Heart left ventricle (tissue), 13 donors: ENCODE results near the gene RAB17.

Source experiments
- POLR2A ChIP-seq, 2 donors: fragments of 450-650 bp; IDR thresholded peaks; one replicate each; pipeline ENCODE4 v1.6.1; 2017; ENCODE audit warnings: antibody characterized with exemption in 2 of 2, mild to moderate bottlenecking in 2 of 2, moderate library complexity in 2 of 2
- TF ChIP-seq, protein P1 (sequence below), 12 donors: fragments of 200-600 bp; sonication (generic) in 4 of 12; IDR thresholded peaks; one replicate each; pipeline versions ENCODE4 v1.5.0 to v1.8.0; 2018 to 2022; ENCODE audit warnings: antibody characterized with exemption in 12 of 12, mild to moderate bottlenecking in 5 of 12
- donor health status: ischemic (EF 13 %, LVEDD 7.1; RV severe dilation, severe dysfunction).
- donor health status: DM: no; HTN: yes; CAD: no.
- donor health status: DM: no; HTN: no; CAD: no.
- donor health status: ischemic (EF 25% LVEDD 6.9; RV normal size, moderate dysfunction).
- donor health status: ischemic (EF 25% LVEDD 5.7; RV mildly dilated, moderate dysfunction).
- donor health status: ischemic (EF 35%, LVEDD 5.7; RV mildly dilated, moderate dysfunction).
- donor health status: nonischemic (EF 11% LVEDD 7.7; RV severe dilation, severe dysfunction).
- donor health status: DM: yes; HTN: yes; CAD: no.
- donor health status: PGD.
- donor health status: ischemic (EF 29% LVEDD 5.4; RV normal size, mild dysfunction).
- donor health status: nonischemic (EF 23%, LVEDD 6.1; RV moderate dilation, normal function).

DNA sequence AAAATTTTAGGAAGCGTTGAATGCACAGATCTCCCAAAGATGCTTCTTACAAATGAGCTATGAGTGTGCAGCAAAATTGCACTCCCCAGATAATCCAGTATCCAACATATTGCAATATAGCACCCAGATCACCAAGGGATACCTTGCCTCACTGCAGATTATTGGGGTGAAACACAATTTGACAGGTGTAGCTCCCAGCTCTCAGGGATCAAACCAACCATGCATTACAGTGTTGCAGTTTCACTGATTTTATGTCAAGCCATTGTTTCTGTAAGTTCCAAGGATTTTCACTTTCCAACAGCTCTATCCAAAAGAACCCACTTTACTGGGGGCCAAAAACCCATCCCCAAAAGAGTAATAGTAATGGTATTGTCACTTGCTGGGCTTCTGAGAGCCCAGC is 35.0 kb downstream of the RAB17 start:
- TF ChIP-seq, protein P1, sequence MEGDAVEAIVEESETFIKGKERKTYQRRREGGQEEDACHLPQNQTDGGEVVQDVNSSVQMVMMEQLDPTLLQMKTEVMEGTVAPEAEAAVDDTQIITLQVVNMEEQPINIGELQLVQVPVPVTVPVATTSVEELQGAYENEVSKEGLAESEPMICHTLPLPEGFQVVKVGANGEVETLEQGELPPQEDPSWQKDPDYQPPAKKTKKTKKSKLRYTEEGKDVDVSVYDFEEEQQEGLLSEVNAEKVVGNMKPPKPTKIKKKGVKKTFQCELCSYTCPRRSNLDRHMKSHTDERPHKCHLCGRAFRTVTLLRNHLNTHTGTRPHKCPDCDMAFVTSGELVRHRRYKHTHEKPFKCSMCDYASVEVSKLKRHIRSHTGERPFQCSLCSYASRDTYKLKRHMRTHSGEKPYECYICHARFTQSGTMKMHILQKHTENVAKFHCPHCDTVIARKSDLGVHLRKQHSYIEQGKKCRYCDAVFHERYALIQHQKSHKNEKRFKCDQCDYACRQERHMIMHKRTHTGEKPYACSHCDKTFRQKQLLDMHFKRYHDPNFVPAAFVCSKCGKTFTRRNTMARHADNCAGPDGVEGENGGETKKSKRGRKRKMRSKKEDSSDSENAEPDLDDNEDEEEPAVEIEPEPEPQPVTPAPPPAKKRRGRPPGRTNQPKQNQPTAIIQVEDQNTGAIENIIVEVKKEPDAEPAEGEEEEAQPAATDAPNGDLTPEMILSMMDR (IDR thresholded peaks at IDR 0.05), result no peak
- no peak for TF ChIP-seq POLR2A (IDR thresholded peaks at IDR 0.05)
